GM20000 (cell line): ENCODE measurements around the gene TDRD10.

Experiments used
- DNase-seq: peaks from one replicate; pipeline ENCODE4 v3.0.0; 2012; ENCODE audit warnings: low spot score
- CTCF ChIP-seq: IDR thresholded peaks from 2 replicates; pipeline ENCODE4 v1.5.1; 2012; ENCODE audit warnings: mild to moderate bottlenecking, control low read depth; ENCODE audit errors: extremely low read depth, missing control alignments

Gene TDRD10

GRCh38 chr1:154460695-154461260 is 41.2 kb upstream of the TDRD10 start:
- no peak for TF ChIP-seq CTCF
- DNase-seq = no peak

- peak; percentile 44 for DNase-seq
- no peak for TF ChIP-seq CTCF
These were observed 38.5 kb upstream of the TDRD10 start for GRCh38 chr1:154463512-154463990.

- no peak for TF ChIP-seq CTCF
- no peak for DNase-seq
These were observed 36.3 kb upstream of the TDRD10 start for GRCh38 chr1:154465621-154466195.

GRCh38 chr1:154466206-154466605 is 35.8 kb upstream of the TDRD10 start:
- no peak for TF ChIP-seq CTCF

GRCh38 chr1:154466921-154467417 is 35.0 kb upstream of the TDRD10 start:
- peak; percentile 44 for DNase-seq

More at GRCh38 chr1:154466206-154466605, 35.8 kb upstream of the TDRD10 start:
- no peak for DNase-seq

GRCh38 chr1:154467434-154468102 is 34.5 kb upstream of the TDRD10 start:
- TF ChIP-seq CTCF = no peak
- no peak for DNase-seq

More at GRCh38 chr1:154466921-154467417, 35.0 kb upstream of the TDRD10 start:
- peak; percentile 19 for TF ChIP-seq CTCF
